ENCODE results near the gene SETBP1.

- TF ChIP-seq CTCF (IDR thresholded peaks at IDR 0.05): no peak
- no peak for TF ChIP-seq POLR2A (IDR thresholded peaks at IDR 0.05)
Observed at GRCh38 chr18:44856157-44856556, 175.5 kb downstream of the SETBP1 start.

All from lower leg skin (tissue), 3 donors.